ENCODE results near the gene FECH. TPM values are rescaled to one million over a fixed set of nuclear protein-coding genes. Genes with fewer than 3 reads are reported as not detected.
"Not testable (repeated sequence)": the region's sequence is repeated elsewhere in the genome, so short reads cannot be mapped to it uniquely, and the experiment has no call there.

The FECH gene
- total RNA-seq, 1 experiment from 2014 or later = 30.3 TPM

DNA sequence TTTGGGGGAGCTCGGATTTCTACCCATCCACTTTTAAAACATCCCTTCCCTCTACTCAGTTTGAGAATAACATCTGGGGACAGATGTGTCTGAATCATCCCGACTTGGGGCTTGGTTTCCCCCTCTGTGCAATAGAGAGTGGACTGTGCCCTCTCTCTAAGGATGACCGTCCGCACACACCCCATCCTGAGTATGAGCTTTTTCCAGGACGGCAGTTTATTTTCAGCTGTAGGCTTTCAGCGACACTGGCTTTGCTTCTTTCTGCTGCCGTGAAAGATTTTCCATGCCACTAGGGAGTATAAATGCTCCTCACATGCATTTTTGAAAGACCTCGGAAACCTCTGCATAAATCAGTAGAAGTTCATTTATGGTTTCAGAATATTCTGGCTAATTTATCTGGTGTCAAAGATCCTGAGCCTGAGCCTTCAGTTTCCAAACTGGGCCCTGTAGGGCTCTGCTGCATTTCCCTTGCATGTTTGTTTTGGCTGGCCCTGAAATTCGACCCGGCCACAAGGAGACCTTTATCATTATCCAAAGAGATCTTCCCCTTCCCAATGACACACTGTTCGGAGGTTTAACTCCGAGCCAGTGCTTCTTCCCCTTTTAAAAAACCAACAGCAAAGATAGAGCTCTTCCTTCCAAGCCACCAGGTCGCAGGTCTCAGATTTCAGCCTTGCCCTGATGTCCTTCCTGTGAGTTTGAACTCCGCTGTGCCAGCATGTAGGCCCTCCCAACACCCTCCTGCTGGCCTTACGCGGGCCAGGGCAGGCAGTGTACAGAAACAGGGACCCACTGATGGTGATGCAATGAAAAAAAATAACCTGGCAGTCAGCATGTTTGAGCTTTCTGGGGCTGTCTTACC, 53.3 kb downstream of the FECH start:
- peak; percentile 6 for DNase-seq (ENCODE audit: low read depth)

DNA sequence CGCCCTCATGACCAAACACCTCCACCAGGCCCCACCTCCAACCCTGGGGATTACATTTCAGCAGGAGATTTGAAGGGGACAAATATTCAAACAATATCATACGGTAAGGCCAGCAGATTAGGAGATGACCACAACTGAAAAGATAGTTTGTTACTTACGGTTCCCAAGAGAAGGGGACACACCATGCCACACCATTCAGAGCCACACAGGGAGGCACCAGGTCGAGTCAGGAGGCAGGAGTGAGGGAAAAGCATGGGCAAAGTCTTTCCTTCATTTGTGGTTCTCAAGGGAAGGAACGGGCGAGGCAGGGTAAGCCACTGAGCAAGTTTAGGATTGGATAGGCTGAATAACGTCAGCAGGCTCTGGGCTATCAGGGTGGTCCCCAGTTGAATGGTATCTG, 57.4 kb downstream of the FECH start:
- DNase-seq (ENCODE audit: low read depth) = no peak

DNA sequence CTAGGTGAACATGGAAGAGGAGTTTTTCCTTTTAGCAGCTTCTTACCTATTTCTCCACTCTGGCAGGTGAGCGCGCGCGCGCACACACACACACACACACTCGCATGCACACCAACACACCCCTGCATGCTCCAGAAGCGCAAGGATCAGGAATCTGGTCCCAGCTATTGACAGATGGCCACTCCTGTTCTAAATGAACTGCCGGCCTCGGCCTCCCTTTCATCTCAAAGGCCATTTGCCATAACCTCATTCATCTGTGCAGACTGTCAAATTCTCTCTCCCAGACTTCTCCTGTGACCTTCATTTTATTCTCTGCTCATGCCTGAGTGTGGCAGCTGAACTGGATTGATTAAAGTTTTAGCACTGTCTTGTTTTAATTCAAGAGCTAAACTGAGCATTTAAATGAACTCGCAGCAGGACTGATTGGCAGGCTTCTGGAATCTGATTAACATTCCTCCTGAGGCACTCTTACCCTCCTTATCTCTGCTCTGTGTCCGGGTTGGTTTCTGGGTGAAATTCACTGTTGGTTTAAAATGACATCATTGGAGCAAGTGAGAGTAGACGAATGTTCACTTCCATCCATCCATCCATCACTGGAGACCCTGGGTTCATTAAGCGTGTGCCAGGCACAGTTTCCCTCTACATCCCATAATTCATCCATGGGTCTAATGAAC, 58.8 kb downstream of the FECH start:
- no peak for DNase-seq (ENCODE audit: low read depth)

DNA sequence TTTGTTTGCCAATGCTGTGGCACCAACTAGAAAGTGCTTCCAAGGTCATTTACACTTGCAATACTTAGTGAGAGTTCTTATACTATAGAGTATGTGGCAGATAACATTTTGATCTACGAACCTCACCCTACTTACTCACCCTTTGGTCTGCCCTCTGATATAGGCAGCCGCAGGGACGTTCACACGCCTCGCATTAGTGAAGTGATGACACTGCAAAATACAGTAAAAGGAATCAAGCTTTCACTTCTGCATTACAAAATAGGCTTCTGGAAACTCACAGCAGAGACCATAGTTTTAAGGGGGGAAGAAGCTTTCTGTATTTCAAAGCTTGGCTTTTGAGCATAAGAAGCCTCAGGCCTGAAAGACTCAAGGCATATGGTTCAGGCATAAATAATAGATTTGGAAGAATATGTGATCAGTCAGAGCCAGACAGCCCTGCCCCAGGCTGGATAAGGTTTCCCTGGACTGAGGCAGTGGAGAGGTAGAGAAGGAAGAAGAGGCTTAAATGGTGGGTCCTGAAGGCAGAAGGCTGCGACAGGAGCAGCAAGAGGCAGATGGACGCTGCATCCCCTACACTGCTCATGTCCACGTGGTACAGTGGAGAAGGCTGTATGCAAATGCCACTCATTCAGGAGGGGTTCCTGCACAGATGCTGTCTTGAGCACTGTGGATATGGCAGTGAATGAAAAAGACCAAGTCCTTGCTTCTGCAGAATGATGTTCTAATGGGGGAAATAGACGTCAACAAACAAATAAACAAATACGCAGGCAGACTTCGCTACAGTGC, 63.1 kb downstream of the FECH start:
- no peak for DNase-seq (ENCODE audit: low read depth)

DNA sequence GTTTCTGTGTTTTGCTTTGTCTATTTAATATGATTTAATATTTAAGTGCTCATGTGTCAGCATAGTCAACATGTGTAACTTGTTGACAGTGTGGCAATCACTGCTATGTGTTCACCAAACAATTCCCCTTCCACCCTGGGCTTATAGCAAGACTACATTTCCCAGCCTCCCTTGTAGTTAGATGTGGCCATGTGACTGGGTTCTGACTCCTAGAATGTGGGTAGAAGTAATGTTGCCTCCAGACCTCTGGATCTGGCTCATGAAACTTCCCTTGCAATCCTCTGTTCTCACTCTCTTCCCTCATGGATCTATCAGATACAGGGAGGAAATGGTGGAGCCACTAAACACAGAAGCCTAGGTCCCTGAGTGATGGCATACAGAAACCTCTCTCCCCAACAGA, 64.2 kb downstream of the FECH start:
- not testable (repeated sequence) for DNase-seq (ENCODE audit: low read depth)

DNA sequence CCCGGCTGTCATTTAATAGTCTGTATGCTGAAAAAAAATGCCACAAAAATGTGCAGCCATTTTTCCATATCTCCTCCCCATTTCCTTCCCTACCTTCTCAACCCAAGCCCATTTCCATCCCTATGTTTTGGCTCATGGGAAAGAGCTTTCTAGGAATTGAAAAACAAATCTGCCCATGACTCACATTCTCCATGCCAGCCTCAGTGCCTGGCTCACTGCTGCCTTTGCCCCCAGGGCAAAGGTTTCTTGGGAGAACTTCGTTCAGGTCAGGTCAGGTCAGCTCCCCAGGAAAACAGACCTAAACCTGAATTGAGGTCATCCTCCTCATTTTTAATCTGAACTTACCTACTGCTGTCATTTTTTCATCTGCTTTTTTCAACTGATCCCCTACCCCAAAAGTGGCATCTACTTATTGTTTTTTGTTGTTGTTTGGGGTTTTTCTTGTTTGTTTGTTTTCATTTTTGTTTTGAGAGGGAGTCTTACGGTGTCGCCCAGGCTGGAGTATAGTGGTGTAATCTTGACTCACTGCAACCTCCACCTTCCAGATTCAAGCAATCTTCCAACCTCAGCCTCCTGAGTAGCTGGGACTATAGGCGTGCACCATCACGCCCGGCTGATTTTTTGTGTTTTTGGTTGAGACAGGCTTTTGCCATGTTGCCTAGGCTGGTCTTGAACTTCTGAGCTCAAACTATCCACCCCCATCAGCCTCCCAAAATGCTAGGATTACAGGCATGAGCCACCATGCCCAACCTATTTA, 66.7 kb downstream of the FECH start:
- DNase-seq (ENCODE audit: low read depth) = peak; percentile 34

DNA sequence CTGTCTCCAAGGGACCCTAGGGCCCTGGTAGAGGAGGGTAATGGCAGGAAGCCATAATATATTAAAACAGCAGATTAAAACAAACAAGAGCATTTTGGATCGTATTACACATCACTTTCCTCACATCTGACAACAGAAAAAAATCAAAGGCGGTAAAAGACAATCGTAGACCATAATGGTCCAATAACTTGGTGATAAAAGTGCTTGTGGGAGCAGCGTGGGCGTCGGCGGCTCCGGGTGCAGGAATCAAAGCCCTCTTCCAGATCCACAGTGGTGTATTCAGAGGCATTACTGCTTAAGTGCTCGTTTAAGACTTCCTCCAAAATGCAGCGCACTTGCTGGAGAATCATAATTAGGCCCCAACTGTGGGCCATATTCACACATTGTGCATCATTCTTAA, 68.0 kb downstream of the FECH start:
- no peak for DNase-seq (ENCODE audit: low read depth)

DNA sequence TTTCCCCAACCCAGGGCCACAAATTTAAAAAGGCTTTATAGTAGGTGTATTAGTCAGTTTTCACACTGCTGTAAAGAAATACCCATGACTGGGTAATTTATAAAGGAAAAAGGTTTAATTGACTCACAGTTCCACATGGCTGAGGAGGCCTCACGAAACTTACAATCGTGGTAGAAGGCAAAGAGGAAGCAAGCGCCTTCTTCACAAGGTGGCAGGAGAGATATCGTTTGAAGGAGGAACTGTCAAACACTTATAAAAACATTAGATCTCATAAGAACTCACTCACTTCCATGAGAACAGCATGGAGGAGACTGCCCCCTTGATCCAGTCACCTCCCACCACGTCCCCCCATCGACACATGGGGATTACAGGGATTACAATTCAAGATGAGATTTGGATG, 70.4 kb downstream of the FECH start:
- no peak for DNase-seq (ENCODE audit: low read depth)

DNA sequence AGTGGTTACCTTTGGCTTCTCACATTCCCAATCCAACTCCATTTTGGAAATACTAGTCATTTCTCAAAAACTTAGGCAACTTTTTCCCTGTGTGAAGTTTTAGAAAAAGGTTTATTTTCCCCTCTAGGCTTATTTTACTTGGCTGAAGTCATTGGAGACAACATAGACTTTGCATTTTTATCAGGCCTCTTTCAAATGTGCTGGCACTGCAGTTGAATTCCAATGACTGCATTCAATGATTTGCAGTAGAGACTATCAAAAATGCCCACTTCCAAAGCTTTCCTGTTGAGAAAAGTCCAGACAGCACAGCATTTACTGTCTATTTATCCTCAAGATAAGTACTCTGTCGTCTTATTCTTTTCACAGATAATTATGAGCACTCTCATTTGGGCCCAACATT, 81.3 kb downstream of the FECH start:
- no peak for DNase-seq (ENCODE audit: low read depth)

DNA sequence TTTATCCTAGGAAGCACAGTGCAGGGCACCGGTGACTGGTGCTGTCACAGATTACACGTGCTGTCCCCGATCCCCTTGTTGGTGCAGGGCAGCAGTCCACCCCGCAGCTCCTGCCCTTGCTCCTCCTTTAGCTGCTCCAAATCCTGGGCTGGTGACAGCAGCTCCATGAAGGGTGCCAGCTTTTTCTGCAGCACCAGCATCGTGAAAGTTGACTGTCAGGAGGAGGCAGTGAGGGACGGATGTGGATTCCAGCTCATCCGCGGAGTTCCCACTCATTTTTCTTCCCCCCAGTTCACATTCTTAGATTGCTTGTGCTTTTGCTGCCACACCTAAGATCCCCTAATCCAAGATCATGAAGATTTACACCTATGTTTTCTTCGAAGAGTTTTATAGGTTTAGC, 83.9 kb downstream of the FECH start:
- DNase-seq (ENCODE audit: low read depth) = no peak

DNA sequence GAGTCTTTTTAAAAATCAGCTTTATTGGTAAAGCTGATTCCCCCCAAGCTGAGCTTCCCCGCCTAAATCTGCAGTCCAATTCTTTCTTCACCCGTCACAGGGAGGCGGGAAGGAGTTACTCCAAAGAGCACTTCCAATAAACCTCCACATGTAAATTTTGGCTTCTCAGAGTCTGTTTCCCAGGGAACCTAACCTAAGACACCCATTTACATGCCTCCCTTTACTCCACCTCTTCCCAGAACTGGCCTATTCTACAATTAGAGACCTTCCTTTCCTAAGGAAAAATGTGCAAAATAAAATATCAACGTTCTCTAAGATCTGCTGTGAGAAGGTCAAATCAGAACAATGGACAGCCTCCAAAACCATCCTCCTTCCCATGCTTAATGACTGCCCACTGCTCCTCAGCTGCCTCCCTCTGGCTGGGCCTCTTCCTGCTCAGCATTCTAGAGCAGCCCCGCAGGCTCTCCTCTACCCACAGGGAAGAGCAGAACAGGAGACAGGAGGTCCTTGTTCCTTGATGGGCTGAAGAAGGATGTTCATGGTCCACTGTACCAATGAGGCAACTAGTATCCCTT, 87.7 kb downstream of the FECH start:
- no peak for DNase-seq (ENCODE audit: low read depth)

Other genes starting within 250 kb of the FECH start
- gene ST8SIA3, start 234.1 kb downstream of the FECH start, total RNA-seq (2014; rRNA removed; shearing (Covaris generic)) = not detected in 2 replicates
- gene ONECUT2, start 151.3 kb downstream of the FECH start, total RNA-seq (2014; rRNA removed; shearing (Covaris generic)) = 1.1 and 1.2 TPM in 2 replicates
- 224 and 244 TPM in 2 replicates for gene NARS1, start 35.1 kb upstream of the FECH start, total RNA-seq (2014; rRNA removed; shearing (Covaris generic))
- gene ATP8B1, start 216.6 kb upstream of the FECH start, total RNA-seq (2014; rRNA removed; shearing (Covaris generic)) = 5.2 and 7.5 TPM in 2 replicates

All from Daoy (cell line).